GM12878 (cell line): ENCODE measurements around the gene PPP6R2. TPM values are rescaled to one million over a fixed set of nuclear protein-coding genes. Genes with fewer than 3 reads are reported as not detected.

Experiments
- ATAC-seq: fragments of 200-7000 bp; cut with Tn5 transposase; 3 replicates; pipeline ENCODE4 v1.9.1; 2020; ENCODE audit warnings: mild to moderate bottlenecking, moderate library complexity
- BruUV-seq: library from RNA; stranded (reverse); fragments of 400-500 nt; replicated peaks from 2 replicates; lab custom pipeline; 2021; lab: Mats Ljungman, UMichigan
- CTCF ChIA-PET: fragments of 300-600 bp; sonication (Branson Sonifier 250); formaldehyde crosslinking; extraction: SDS; loops from one replicate; lab custom pipeline; 2021; ENCODE audit warnings: inconsistent platforms; lab: Yijun Ruan, JAX
- POLR2A ChIA-PET: fragments of 350-600 bp; formaldehyde crosslinking; extraction: SDS; loops from one replicate; lab custom pipeline; 2021; ENCODE audit warnings: inconsistent platforms; lab: Charles Lee
- RAD21 ChIA-PET: fragments of 300-600 bp; sonication (Branson Sonifier 250); formaldehyde crosslinking; loops from one replicate; lab custom pipeline; 2023; ENCODE audit warnings: antibody characterized with exemption; ENCODE audit not compliant: unreplicated experiment; lab: Charles Lee
- SMC1A ChIA-PET: fragments of 300-600 bp; sonication (Branson Sonifier 250); formaldehyde crosslinking; loops from one replicate; lab custom pipeline; 2023; ENCODE audit not compliant: unreplicated experiment, uncharacterized antibody; lab: Charles Lee
- DNase-seq: peaks from one replicate; pipeline ENCODE4 v3.0.0-alpha.2; 2011; ENCODE audit warnings: low read depth, low spot score
- FAIRE-seq: peaks from 3 replicates; lab custom pipeline; 2011; peaks lifted over from hg19 to GRCh38; lab: Jason Lieb, UNC
- H2AFZ ChIP-seq: 2 replicates; pipeline ENCODE4 v1.6.0; 2011; ENCODE audit warnings: low read depth, low read length, control low read depth; ENCODE audit not compliant: control insufficient read depth
- H3K27ac ChIP-seq: 2 replicates; pipeline ENCODE4 v1.5.1; 2011; ENCODE audit warnings: control low read depth; ENCODE audit not compliant: control insufficient read depth, insufficient read depth
- H3K27me3 ChIP-seq, 2 experiments: replicated peaks in 1 of 2; 2 replicates each; pipeline versions ENCODE4 v1.6.0 to v1.6.1; 2011; ENCODE audit warnings: low read length in 1 of 2; ENCODE audit not compliant: control insufficient read depth in 2 of 2, insufficient read depth in 2 of 2
- H3K36me3 ChIP-seq, 2 experiments: 2 replicates each; pipeline ENCODE4 v1.5.1; 2011; ENCODE audit warnings: low read length in 1 of 2; ENCODE audit not compliant: control insufficient read depth in 2 of 2, insufficient read depth in 2 of 2
- H3K4me1 ChIP-seq: 2 replicates; pipeline ENCODE4 v1.6.1; 2011; ENCODE audit warnings: mild to moderate bottlenecking, low read length, moderate library complexity, mixed read lengths; ENCODE audit not compliant: control insufficient read depth, insufficient read depth
- H3K4me2 ChIP-seq: 2 replicates; pipeline ENCODE4 v1.6.0; 2011; ENCODE audit warnings: control low read depth; ENCODE audit not compliant: control insufficient read depth, insufficient read depth
- H3K4me3 ChIP-seq: fragments of 200-600 bp; sonication (generic); 2 replicates; pipeline ENCODE4 v1.5.1; 2016
- H3K79me2 ChIP-seq: 2 replicates; pipeline ENCODE4 v1.6.0; 2011; ENCODE audit warnings: low read length; ENCODE audit not compliant: control insufficient read depth, insufficient read depth
- H3K9ac ChIP-seq: 2 replicates; pipeline ENCODE4 v1.8.0; 2011; ENCODE audit warnings: low read length, control low read depth, mixed read lengths; ENCODE audit not compliant: control insufficient read depth, insufficient read depth
- H3K9me3 ChIP-seq: replicated peaks from 3 replicates; pipeline ENCODE4 v1.5.1; 2011; ENCODE audit warnings: mild to moderate bottlenecking, low read length; ENCODE audit not compliant: control insufficient read depth, insufficient read depth
- H4K20me1 ChIP-seq: 2 replicates; pipeline ENCODE4 v1.6.0; 2011; ENCODE audit not compliant: control insufficient read depth, insufficient read depth
- ATF2 ChIP-seq: IDR thresholded peaks from 2 replicates; pipeline ENCODE4 v1.6.1; 2012; ENCODE audit warnings: low read length, inconsistent platforms
- CREM ChIP-seq: IDR thresholded peaks from 2 replicates; pipeline ENCODE4 v1.6.1; 2014; ENCODE audit warnings: antibody characterized with exemption, low read depth
- CUX1 ChIP-seq: IDR thresholded peaks from 2 replicates; pipeline ENCODE4 v1.6.1; 2012; ENCODE audit warnings: improper control_type of control experiment, low read depth, low read length; ENCODE audit not compliant: insufficient replicate concordance
- ELK1 ChIP-seq: IDR thresholded peaks from 2 replicates; pipeline ENCODE4 v1.6.1; 2012; ENCODE audit warnings: low read depth, low read length, improper control_type of control experiment
- FOXK2 ChIP-seq: fragments of 450-650 bp; IDR thresholded peaks from 2 replicates; pipeline ENCODE4 v1.6.1; 2017; ENCODE audit warnings: mild to moderate bottlenecking, moderate library complexity
- MYC ChIP-seq: IDR thresholded peaks from 2 replicates; pipeline ENCODE4 v1.6.1; 2011; ENCODE audit warnings: mild to moderate bottlenecking, low read length, moderate library complexity, inconsistent platforms; ENCODE audit not compliant: insufficient read depth, insufficient replicate concordance, insufficient read length, severe bottlenecking
- NKRF ChIP-seq: fragments of 450-650 bp; conservative IDR thresholded peaks from 2 replicates; pipeline ENCODE4 v1.6.1; 2017; ENCODE audit warnings: mild to moderate bottlenecking, moderate library complexity
- PAX5 ChIP-seq: IDR thresholded peaks from 2 replicates; pipeline ENCODE4 v1.6.1; 2011; ENCODE audit warnings: low read depth, low read length, borderline replicate concordance
- RB1 ChIP-seq: fragments of 450-650 bp; formaldehyde crosslinking; IDR thresholded peaks from 2 replicates; pipeline ENCODE4 v1.6.1; 2017; ENCODE audit warnings: mild to moderate bottlenecking, borderline replicate concordance
- REST ChIP-seq: IDR thresholded peaks from 2 replicates; pipeline ENCODE4 v1.6.1; 2012; ENCODE audit warnings: mild to moderate bottlenecking, low read depth, low read length
- WGBS: methylation state at CpG from one replicate; pipeline ENCODE4 v1.1.6; 2016; ENCODE audit warnings: low lambda C conversion rate; ENCODE audit not compliant: insufficient replicate concordance, insufficient coverage; ENCODE audit errors: missing lambda C conversion rate; 5-methylcytosine and 5-hydroxymethylcytosine counted together
- in situ Hi-C: fragments of 300-500 bp; cut with MboI; formaldehyde crosslinking; loops from 9 replicates; pipeline ENCODE4 v1.14.3; 2018; ENCODE audit warnings: mixed read lengths
- intact Hi-C: fragments of 100-400 bp; cut with micrococcal nuclease; formaldehyde crosslinking; loops from one replicate; pipeline ENCODE4 v1.14.2; 2022; ENCODE audit not compliant: unreplicated experiment
- polyA plus RNA-seq, 11 experiments: library from polyadenylated mRNA; depleted of rRNA in 4 of 11; unstranded in 6 of 11; stranded (reverse) in 5 of 11; fragments of >200 nt; fragmentation: Nextera tagmentation in 4 of 11; fragmentation: Illumina TruSeq in 1 of 11; extraction: Ambion mirVana in 4 of 11; extraction: Trizol in 1 of 11; gene quantifications; 1 replicate in 1 of 11; 2 replicates in 10 of 11; pipeline versions ENCODE4 v1.2.1 to v1.2.3, GENCODE V29; 2011 to 2016; ENCODE audit warnings: inconsistent platforms in 2 of 11, missing spikeins in 2 of 11, low read depth in 1 of 11
- total RNA-seq, 4 experiments: library from RNA; depleted of rRNA in 3 of 4; stranded (reverse); fragments of >200 nt in 3 of 4; fragmentation: Illumina TruSeq in 1 of 4; extraction: Trizol in 1 of 4; gene quantifications; 2 replicates each; pipeline versions ENCODE4 v1.2.1 to v1.2.3, GENCODE V29; 2013 to 2021

The PPP6R2 gene
- total and polyA plus RNA-seq, 10 of the 15 experiments (the other 5 are each of a cell fraction or from before 2014, with no cell fraction given) = 0.29 to 52.6 (median 25.4) TPM

GRCh38 chr22:50464451-50464850 is 121.3 kb downstream of the PPP6R2 start:
- intact Hi-C loops = no loop called here
- Histone ChIP-seq H3K9ac (no peak overlapping the region), H3K27ac (no peak overlapping the region), H3K27me3 (no peaks in the 10 kb centered on the region), H4K20me1 (no peaks in the 10 kb centered on the region), H3K9me3 (no peaks in the 10 kb centered on the region), H3K36me3 (peaks cover 11 to 58% of the 10 kb centered on the region in 2 experiments), H3K4me2 (no peak overlapping the region), H3K4me3 (no peak overlapping the region), H2AFZ (no peak overlapping the region), H3K79me2 (peaks cover 8% of the 10 kb centered on the region), H3K4me1 (peaks cover 7% of the 10 kb centered on the region)
- DNase-seq (no peak), ATAC-seq (no peak), FAIRE-seq (no peak)
- RAD21 ChIA-PET = no interaction called here
- in situ Hi-C loops = no loop called here
- WGBS = 89% methylated on average over 24 of the region's 24 CpGs
- CTCF ChIA-PET = no interaction called here
- BruUV-seq = no TSS peak
- POLR2A ChIA-PET = no interaction called here
- SMC1A ChIA-PET = no interaction called here
- TF ChIP-seq REST = no peak
- no peak for TF ChIP-seq MYC
- no peak for TF ChIP-seq FOXK2
- no peak for TF ChIP-seq ELK1
- TF ChIP-seq PAX5 = no peak
- TF ChIP-seq CREM = no peak
- TF ChIP-seq RB1 = no peak
- TF ChIP-seq ATF2 = no peak
- no peak for TF ChIP-seq NKRF
- no peak for TF ChIP-seq CUX1
